ENCODE measurements around the gene PTGR1. TPM values are rescaled to one million over a fixed set of nuclear protein-coding genes. Genes with fewer than 3 reads are reported as not detected.

PTGR1 gene
- total RNA-seq, 2 donors from 2014 or later = 43.9 to 110 TPM

- Histone ChIP-seq H3K4me3 (no peak overlapping the region), H3K9me3 (no peaks in the 10 kb centered on the region), H3K4me1 (replicated peaks) (peaks cover 4% of the 10 kb centered on the region), H3K36me3 (no peaks in the 10 kb centered on the region), H3K27ac (no peak overlapping the region), H3K27me3 (replicated peaks; ENCODE audit: insufficient read depth) (no peaks in the 10 kb centered on the region)
- intact Hi-C loops (cut with DNase I) = no loop called here
- 67% methylated on average over 7 of the region's 7 CpGs for WGBS
- TF ChIP-seq POLR2AphosphoS5 (IDR thresholded peaks at IDR 0.05) = no peak
- TF ChIP-seq POLR2A (IDR thresholded peaks at IDR 0.05) = no peak
- TF ChIP-seq, protein P1, sequence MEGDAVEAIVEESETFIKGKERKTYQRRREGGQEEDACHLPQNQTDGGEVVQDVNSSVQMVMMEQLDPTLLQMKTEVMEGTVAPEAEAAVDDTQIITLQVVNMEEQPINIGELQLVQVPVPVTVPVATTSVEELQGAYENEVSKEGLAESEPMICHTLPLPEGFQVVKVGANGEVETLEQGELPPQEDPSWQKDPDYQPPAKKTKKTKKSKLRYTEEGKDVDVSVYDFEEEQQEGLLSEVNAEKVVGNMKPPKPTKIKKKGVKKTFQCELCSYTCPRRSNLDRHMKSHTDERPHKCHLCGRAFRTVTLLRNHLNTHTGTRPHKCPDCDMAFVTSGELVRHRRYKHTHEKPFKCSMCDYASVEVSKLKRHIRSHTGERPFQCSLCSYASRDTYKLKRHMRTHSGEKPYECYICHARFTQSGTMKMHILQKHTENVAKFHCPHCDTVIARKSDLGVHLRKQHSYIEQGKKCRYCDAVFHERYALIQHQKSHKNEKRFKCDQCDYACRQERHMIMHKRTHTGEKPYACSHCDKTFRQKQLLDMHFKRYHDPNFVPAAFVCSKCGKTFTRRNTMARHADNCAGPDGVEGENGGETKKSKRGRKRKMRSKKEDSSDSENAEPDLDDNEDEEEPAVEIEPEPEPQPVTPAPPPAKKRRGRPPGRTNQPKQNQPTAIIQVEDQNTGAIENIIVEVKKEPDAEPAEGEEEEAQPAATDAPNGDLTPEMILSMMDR (IDR thresholded peaks at IDR 0.05) = no peak
- no peak for DNase-seq (ENCODE audit: low spot score)
Measured at GRCh38 chr9:111632695-111633388, 33.4 kb upstream of the PTGR1 start.

GRCh38 chr9:111632060-111632459, 32.6 kb upstream of the PTGR1 start:
- TF ChIP-seq POLR2AphosphoS5 (IDR thresholded peaks at IDR 0.05) (no peak), POLR2A (IDR thresholded peaks at IDR 0.05) (no peak)
- TF ChIP-seq, protein P1 (IDR thresholded peaks at IDR 0.05) = no peak
- 33% methylated on average over 5 of the region's 5 CpGs for WGBS
- no peaks in the 10 kb centered on the region for H3K9me3 ChIP-seq
- H3K4me3 ChIP-seq = peak overlapping the region; percentile 94 to 97
- H3K36me3 ChIP-seq = no peaks in the 10 kb centered on the region
- DNase-seq (ENCODE audit: low spot score) = no peak
- intact Hi-C loops (cut with DNase I) = no loop called here
- no peaks in the 10 kb centered on the region for H3K27me3 ChIP-seq (replicated peaks; ENCODE audit: insufficient read depth)
- H3K27ac ChIP-seq = peak overlapping the region; percentile 84 to 86
- no peaks in the 10 kb centered on the region for H3K4me1 ChIP-seq (replicated peaks)

GRCh38 chr9:111631214-111631971, 31.9 kb upstream of the PTGR1 start, which contains the start of gene DNAJC25:
TSS of gene DNAJC25 (plus strand) at chr9:111631334. CDS start at chr9:111631408, 74 bp downstream.
- WGBS = under 1% methylated on average over 44 of the region's 79 CpGs
- Histone ChIP-seq H3K36me3 (no peaks in the 10 kb centered on the region), H3K27me3 (replicated peaks; ENCODE audit: insufficient read depth) (no peaks in the 10 kb centered on the region), H3K4me3 (peak within 1 kb of the TSS; percentile 94 to 97), H3K4me1 (replicated peaks) (no peaks in the 10 kb centered on the region), H3K9me3 (no peaks in the 10 kb centered on the region), H3K27ac (peak within 1 kb of the TSS; percentile 84 to 86)
- intact Hi-C loops (cut with DNase I) = no loop called here
- TF ChIP-seq POLR2AphosphoS5 (IDR thresholded peaks at IDR 0.05) = peak; percentile 99
- TF ChIP-seq, protein P1 (IDR thresholded peaks at IDR 0.05) = peak in 1 of 4 experiments; percentile 32
- peak; percentile 100 for TF ChIP-seq POLR2A (IDR thresholded peaks at IDR 0.05)
- peak; percentile 97 for DNase-seq (ENCODE audit: low spot score)

DNA sequence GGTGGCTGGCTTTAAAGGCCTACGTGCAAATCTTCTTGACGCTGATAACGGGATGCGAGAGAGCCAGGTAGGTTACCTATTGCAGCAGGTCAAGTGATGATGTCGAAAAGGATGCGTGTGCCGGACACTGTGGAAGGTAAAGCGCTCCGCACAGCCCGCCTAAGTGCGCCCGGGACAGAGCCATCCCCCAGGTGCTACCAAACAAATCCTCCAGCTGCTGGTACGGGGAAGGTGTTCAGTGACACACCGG, 31.4 kb upstream of the PTGR1 start:
- TF ChIP-seq, protein P1 (IDR thresholded peaks at IDR 0.05) = no peak
- TF ChIP-seq POLR2A (IDR thresholded peaks at IDR 0.05) (no peak), POLR2AphosphoS5 (IDR thresholded peaks at IDR 0.05) (no peak)
- H3K27me3 ChIP-seq (replicated peaks; ENCODE audit: insufficient read depth) = no peaks in the 10 kb centered on the region
- peak overlapping the region; percentile 94 to 97 for H3K4me3 ChIP-seq
- H3K4me1 ChIP-seq (replicated peaks) = no peaks in the 10 kb centered on the region
- 0% methylated on average over 14 of the region's 14 CpGs for WGBS
- no peak for DNase-seq (ENCODE audit: low spot score)
- intact Hi-C loops (cut with DNase I) = no loop called here
- no peaks in the 10 kb centered on the region for H3K9me3 ChIP-seq
- peak overlapping the region; percentile 84 to 86 for H3K27ac ChIP-seq
- H3K36me3 ChIP-seq = no peaks in the 10 kb centered on the region
